IPS-20b (cell line): ENCODE data around the gene POLL.

Experiments used
- H3K27ac ChIP-seq: one replicate; pipeline ENCODE4 v1.5.1; 2013; ENCODE audit warnings: low read length
- H3K27me3 ChIP-seq: 2 replicates; pipeline ENCODE4 v1.6.1; 2013; ENCODE audit warnings: mild to moderate bottlenecking, low read length, inconsistent platforms; ENCODE audit not compliant: insufficient read depth
- H3K36me3 ChIP-seq: 2 replicates; pipeline ENCODE4 v1.6.1; 2013; ENCODE audit warnings: low read depth, mild to moderate bottlenecking, inconsistent platforms, low read length, moderate library complexity; ENCODE audit not compliant: insufficient read depth
- H3K4me1 ChIP-seq: 2 replicates; pipeline ENCODE4 v1.6.1; 2013; ENCODE audit warnings: mild to moderate bottlenecking, control low read depth, inconsistent platforms, low read length, moderate library complexity; ENCODE audit not compliant: insufficient read depth
- H3K4me3 ChIP-seq: 2 replicates; pipeline ENCODE4 v1.5.1; 2013; ENCODE audit warnings: mild to moderate bottlenecking, low read length, inconsistent platforms
- H3K9ac ChIP-seq: 2 replicates; pipeline ENCODE4 v1.6.1; 2013; ENCODE audit warnings: low read depth, mild to moderate bottlenecking, inconsistent platforms, low read length, moderate library complexity
- H3K9me3 ChIP-seq: 2 replicates; pipeline ENCODE4 v1.6.1; 2013; ENCODE audit warnings: mild to moderate bottlenecking, low read depth, low read length, inconsistent platforms; ENCODE audit not compliant: insufficient read depth

POLL gene

DNA sequence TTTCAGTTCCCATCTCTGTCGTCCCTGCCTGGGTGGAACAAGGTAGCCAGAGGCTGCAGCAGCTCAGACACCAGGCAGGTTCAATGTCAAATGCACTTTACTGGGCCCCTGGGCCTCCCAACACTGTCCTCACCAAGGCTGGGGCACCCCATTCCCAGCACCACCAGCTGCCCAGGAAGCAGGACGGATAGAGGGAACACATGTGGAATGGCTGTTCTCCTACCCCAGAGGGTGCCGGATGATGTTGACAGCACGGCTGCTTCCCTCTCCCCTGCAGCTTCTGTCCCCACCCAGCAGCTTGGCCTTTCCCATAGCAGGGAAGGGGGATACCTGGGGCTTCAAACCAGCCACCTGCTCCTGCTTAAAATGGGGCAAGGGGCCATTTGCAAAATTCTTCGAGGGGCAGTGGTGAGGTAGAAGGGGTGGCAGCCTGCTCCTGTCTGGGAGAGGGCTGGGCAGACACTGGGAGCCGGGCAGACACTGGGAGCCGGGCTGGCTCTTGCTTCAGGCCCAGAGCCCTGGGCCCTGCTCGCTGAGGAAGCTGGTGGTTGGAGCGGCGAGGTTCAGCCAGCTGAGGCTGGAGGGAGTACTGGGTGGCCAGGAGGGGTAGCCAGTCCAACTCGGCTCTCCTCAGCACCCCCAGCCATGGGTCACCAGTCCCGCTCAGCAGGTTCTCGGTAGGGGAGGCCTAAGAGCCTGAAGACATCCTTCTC lies 9.1 kb downstream of the POLL start:
- Histone ChIP-seq H3K36me3 (peaks cover 31% of the 10 kb centered on the region), H3K4me1 (peaks cover 12% of the 10 kb centered on the region; the same call in 1 of the 2 replicates), H3K27me3 (no peaks in the 10 kb centered on the region), H3K4me3 (no peak overlapping the region), H3K27ac (no peak overlapping the region), H3K9ac (no peak overlapping the region), H3K9me3 (no peaks in the 10 kb centered on the region)

DNA sequence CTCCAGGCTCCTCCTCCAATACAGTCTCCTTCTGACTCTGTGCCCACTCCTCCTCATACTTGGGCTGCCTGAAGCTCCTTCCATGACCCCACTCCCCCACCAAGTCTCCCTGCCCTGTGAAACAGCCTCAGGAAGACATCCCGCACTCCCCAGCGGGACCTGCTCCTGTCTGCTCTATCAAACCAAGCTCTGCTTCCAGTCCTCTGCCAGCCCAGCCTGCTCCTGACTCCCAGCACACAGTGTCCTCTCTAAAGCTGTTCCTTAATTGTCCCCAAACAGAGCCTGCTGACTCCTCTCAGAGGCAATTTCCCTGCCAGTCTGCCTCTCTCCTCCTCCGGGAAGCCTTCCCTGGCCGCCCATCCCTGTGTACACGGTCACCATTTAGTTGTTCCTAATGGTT lies 9.9 kb downstream of the POLL start:
- Histone ChIP-seq H3K27me3 (peaks cover 7% of the 10 kb centered on the region; the same call in 1 of the 2 replicates), H3K9ac (no peak overlapping the region), H3K36me3 (peaks cover 24% of the 10 kb centered on the region), H3K4me1 (peaks cover 12% of the 10 kb centered on the region; the same call in 1 of the 2 replicates), H3K4me3 (no peak overlapping the region), H3K9me3 (no peaks in the 10 kb centered on the region), H3K27ac (no peak overlapping the region)

DNA sequence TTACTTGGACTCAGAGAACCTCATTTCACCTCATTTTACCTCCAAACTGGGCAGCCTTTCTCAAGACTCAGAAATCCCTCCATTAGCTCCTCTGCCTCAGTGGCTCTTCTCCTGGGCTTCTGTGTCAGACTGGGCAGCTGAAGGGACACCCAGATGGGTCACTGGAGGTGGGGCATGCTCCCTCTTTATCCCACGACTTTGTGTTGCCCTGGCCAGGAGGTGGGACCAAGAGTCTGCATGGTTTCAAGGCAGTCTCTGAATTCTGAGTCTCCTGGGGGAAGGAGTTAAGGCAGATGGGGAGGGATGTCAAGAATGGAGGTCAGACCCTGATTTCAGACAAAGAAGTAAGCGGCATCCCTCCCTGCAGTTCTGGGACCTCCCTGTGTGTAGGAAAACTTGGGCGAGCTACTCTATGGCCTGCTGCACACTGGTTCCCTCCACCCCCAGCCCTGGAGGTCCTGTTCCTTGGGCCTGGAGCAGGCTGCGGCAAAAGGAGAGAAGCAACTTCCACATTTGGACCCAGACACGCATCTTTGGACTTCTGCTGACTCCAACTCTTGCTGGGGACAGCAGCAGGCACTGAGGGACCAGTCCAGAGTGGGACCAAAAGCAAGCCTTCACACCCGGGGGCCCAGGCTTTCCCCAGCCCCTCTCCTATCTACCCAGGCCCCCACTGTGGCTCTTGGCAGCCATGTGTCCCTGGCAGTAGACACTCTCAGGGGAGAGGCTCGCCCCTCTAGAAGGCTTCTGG lies 10.8 kb downstream of the POLL start:
- Histone ChIP-seq H3K4me3 (no peak overlapping the region), H3K36me3 (peaks cover 16% of the 10 kb centered on the region), H3K27ac (no peak overlapping the region), H3K27me3 (peaks cover 16% of the 10 kb centered on the region), H3K9me3 (0 out of 2 replicates have a peak, but pooled peaks cover 7% of the 10 kb centered on the region), H3K4me1 (peaks cover 12% of the 10 kb centered on the region; the same call in 1 of the 2 replicates), H3K9ac (no peak overlapping the region)

DNA sequence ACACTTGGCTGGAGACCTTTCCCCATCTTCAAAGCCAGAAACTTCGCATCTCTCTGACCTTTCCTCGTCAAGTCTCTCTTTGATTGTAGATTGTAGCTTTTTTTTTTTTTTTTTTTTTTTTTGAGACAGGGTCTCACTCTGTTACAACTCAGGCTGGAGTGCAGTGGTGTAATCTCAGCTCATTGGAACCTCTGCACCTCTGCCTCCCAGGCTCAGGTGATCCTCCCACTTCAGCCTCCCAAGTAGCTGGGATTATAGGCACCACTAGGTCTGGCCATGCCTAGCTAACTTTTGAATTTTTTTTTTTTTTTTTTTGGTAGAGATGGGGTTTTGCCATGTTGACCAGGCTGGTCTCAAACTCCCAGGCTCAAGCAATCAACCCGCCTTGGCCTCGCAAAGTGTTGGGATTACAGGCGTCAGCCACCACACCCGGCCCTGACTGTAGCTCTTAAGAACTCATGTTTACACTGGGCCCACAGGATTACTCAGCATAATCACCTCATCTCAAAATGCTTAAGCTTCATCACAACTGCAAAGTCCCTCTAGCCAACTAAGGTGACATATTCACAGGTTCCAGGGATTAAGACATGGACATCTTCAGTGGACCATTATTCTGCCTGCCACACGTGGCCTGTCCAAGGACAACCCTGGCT lies 11.7 kb downstream of the POLL start:
- H3K27ac ChIP-seq: no peak overlapping the region
- no peak overlapping the region for H3K9ac ChIP-seq
- H3K4me3 ChIP-seq: no peak overlapping the region
- peaks cover 25% of the 10 kb centered on the region for H3K27me3 ChIP-seq
- peaks cover 11% of the 10 kb centered on the region; the same call in 1 of the 2 replicates for H3K4me1 ChIP-seq
- peaks cover 16% of the 10 kb centered on the region for H3K36me3 ChIP-seq
- H3K9me3 ChIP-seq: 0 out of 2 replicates have a peak, but pooled peaks cover 7% of the 10 kb centered on the region

- Histone ChIP-seq H3K9me3 (0 out of 2 replicates have a peak, but pooled peaks cover 7% of the 10 kb centered on the region), H3K27me3 (peaks cover 32% of the 10 kb centered on the region), H3K9ac (no peak overlapping the region), H3K27ac (no peak overlapping the region), H3K36me3 (peaks cover 16% of the 10 kb centered on the region), H3K4me3 (no peak overlapping the region), H3K4me1 (peaks cover 8% of the 10 kb centered on the region; the same call in 1 of the 2 replicates)
Observed at GRCh38 chr10:101575580-101576210, 12.4 kb downstream of the POLL start.

- Histone ChIP-seq H3K36me3 (peaks cover 14% of the 10 kb centered on the region), H3K27me3 (peaks cover 36% of the 10 kb centered on the region), H3K4me3 (no peak overlapping the region), H3K4me1 (peaks cover 3% of the 10 kb centered on the region; the same call in 1 of the 2 replicates), H3K9me3 (0 out of 2 replicates have a peak, but pooled peaks cover 7% of the 10 kb centered on the region), H3K27ac (no peak overlapping the region), H3K9ac (no peak overlapping the region)
Observed at GRCh38 chr10:101575091-101575490, 13.0 kb downstream of the POLL start.

DNA sequence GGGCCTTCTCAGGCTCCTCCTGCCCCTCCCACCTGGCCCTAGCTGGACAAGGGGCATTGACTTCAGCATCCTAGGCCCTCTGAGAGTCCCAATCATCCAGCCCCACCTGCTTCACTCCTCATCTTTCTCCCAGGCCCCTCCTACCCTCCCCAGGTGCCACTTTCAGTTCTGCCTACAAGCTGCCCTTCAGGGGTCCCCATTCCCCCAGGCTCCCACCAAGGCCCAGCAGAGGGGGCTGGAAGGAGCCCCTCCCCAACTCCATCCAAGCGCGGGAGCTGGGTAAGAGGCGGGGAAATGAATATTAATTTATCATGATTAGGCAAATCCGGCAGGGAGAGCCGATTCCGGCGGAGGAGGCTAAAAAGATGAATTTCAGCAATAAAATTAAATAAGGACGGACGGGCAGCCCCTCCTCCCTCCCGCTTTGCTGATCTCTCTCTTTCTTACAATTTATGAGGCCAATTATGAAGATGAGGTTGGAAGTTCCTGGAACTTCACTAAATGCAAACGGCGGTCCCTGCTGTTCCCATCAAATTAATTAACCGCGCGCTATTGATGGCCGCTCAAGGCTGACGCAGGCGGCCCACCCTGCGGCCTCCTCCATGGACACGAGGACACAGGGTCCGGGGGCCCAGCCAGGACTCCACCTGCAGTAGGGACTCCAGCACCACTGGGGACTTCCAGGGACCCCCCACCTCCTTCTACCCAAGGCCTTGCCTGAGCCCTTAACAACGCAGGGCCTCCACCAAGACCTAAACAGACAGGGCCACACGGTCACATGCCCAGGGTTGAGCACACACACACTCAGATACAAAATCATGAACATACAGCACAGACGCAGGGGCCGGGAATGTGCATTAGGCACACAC lies 13.9 kb downstream of the POLL start:
- Histone ChIP-seq H3K9me3 (0 out of 2 replicates have a peak, but pooled peaks cover 7% of the 10 kb centered on the region), H3K4me3 (no peak overlapping the region), H3K36me3 (peaks cover 4% of the 10 kb centered on the region), H3K4me1 (peaks cover 3% of the 10 kb centered on the region; the same call in 1 of the 2 replicates), H3K27me3 (peaks cover 46% of the 10 kb centered on the region), H3K9ac (no peak overlapping the region), H3K27ac (no peak overlapping the region)

DNA sequence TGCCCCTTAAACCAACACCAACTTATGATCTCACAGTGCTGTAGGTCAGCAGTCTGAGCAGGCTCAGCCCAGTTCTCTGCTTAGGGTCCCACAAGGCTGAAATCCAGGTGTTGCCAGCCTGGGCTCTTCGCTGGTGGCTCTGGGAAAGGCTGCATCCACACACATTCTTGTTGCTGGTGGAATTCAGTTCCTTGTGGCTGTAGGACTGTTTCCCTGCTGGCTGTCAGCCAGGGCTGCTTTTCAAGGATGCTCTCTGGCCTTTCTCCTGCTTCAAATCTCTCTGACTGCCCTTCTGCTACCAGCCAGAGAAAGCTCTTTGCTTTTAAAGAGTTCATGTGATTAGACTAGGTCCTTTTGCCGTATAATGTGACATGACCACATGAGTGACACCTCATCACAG lies 15.3 kb downstream of the POLL start:
- Histone ChIP-seq H3K9ac (no peak overlapping the region), H3K9me3 (0 out of 2 replicates have a peak, but pooled peaks cover 7% of the 10 kb centered on the region), H3K4me1 (peaks cover 3% of the 10 kb centered on the region; the same call in 1 of the 2 replicates), H3K4me3 (no peak overlapping the region), H3K36me3 (no peaks in the 10 kb centered on the region), H3K27ac (no peak overlapping the region), H3K27me3 (peaks cover 59% of the 10 kb centered on the region)

DNA sequence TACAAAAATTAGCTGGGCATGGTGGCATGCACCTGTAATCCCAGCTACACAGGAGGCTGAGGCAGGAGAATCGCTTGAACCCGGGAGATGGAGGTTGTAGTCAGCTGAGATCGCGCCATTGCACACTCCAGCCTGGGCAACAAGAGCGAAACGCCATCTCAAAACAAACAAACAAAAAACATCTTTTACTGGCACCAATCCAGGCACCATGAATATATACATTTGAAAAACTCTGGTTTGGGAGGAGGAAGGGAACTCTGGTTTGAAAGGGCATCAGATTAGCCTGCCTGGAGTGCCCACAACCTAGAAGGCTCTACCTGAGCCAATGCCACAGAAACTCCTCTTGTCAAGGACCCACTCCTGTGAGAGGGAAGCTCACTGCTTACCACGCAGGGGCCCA lies 15.9 kb downstream of the POLL start:
- Histone ChIP-seq H3K9ac (no peak overlapping the region), H3K27me3 (peaks cover 66% of the 10 kb centered on the region), H3K9me3 (0 out of 2 replicates have a peak, but pooled peaks cover 7% of the 10 kb centered on the region), H3K4me3 (no peak overlapping the region), H3K27ac (no peak overlapping the region), H3K36me3 (no peaks in the 10 kb centered on the region), H3K4me1 (peaks cover 3% of the 10 kb centered on the region; the same call in 1 of the 2 replicates)

GRCh38 chr10:101571271-101571925 lies 16.7 kb downstream of the POLL start:
- H3K27ac ChIP-seq: no peak overlapping the region
- H3K27me3 ChIP-seq: peaks cover 73% of the 10 kb centered on the region
- no peak overlapping the region for H3K4me3 ChIP-seq
- no peaks in the 10 kb centered on the region for H3K36me3 ChIP-seq
- peaks cover 6% of the 10 kb centered on the region; the same call in 1 of the 2 replicates for H3K4me1 ChIP-seq
- 0 out of 2 replicates have a peak, but pooled peaks cover 7% of the 10 kb centered on the region for H3K9me3 ChIP-seq
- H3K9ac ChIP-seq: no peak overlapping the region
